ENCODE data around the gene PCSK1.

- no peak for TF ChIP-seq CTCF (IDR thresholded peaks at IDR 0.05 in 2 of 3, conservative IDR thresholded peaks at IDR 0.05 in 1 of 3; ENCODE audit: borderline replicate concordance in 1 of 3, insufficient read depth in 1 of 3, low read depth in 2 of 3, low read length in 2 of 3)
- no peak for TF ChIP-seq ZBTB33 (IDR thresholded peaks at IDR 0.05; ENCODE audit: extremely low read depth, insufficient replicate concordance, low read length)
- no peak for TF ChIP-seq JUND (IDR thresholded peaks at IDR 0.05)
- TF ChIP-seq POLR2AphosphoS5 (IDR thresholded peaks at IDR 0.05; ENCODE audit: low read depth, low read length): no peak
- no peak for TF ChIP-seq SP1 (IDR thresholded peaks at IDR 0.05; ENCODE audit: low read depth)
- no peak for TF ChIP-seq EZH2phosphoT487 (IDR thresholded peaks at IDR 0.05; ENCODE audit: borderline replicate concordance)
- no peak for TF ChIP-seq EZH2 (IDR thresholded peaks at IDR 0.05)
- no peak for TF ChIP-seq POLR2A (IDR thresholded peaks at IDR 0.05; ENCODE audit: borderline replicate concordance, extremely low read depth, insufficient read depth, insufficient read length)
- no peak for TF ChIP-seq SRF (IDR thresholded peaks at IDR 0.05; ENCODE audit: low read depth)
- no peak for TF ChIP-seq EGR1 (IDR thresholded peaks at IDR 0.05; ENCODE audit: low read depth)
- no peak for TF ChIP-seq RAD21 (IDR thresholded peaks at IDR 0.05; ENCODE audit: low read depth)
- TF ChIP-seq ZNF274 (IDR thresholded peaks at IDR 0.05; ENCODE audit: low read depth, low read length): no peak
Observed at GRCh38 chr5:96481009-96481786, 48.1 kb upstream of the PCSK1 start.

Measured in HCT116 (cell line).